ENCODE results near the gene RNF168. TPM values are rescaled to one million over a fixed set of nuclear protein-coding genes. Genes with fewer than 3 reads are reported as not detected.
"Not testable (repeated sequence)": the region's sequence is repeated elsewhere in the genome, so short reads cannot be mapped to it uniquely, and the experiment has no call there.

Gene RNF168
- 11.3 and 14.1 TPM in 2 replicates for total RNA-seq

GRCh38 chr3:196503196-196504076 is at the start of gene RNF168:
TSS of gene RNF168 (minus strand) at chr3:196503768. CDS start at chr3:196503173, 595 bp downstream.
- peak; percentile 85 for DNase-seq (ENCODE audit: low read depth)

DNA sequence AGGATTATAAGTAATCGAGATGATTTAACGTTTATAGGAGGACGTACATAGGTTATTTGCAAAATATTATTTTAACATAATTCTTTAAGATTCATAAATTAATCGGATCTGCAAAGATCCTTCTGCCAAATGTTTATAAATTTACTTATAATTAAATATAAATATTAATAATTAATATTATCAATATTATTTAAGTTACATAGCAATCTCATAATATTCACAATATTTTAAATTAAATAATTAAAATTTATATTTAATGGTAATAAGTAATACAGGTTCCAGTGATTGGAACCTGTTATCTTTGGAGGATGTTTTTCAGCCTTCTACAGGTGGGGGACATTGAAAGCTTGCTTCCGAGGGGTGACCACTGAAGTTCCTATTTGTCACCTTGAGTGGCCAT is 48.7 kb upstream of the RNF168 start:
- DNase-seq (ENCODE audit: low read depth) = no peak

- not testable (repeated sequence) for DNase-seq (ENCODE audit: low read depth)
These were observed 46.6 kb upstream of the RNF168 start for GRCh38 chr3:196550172-196550571.

- DNase-seq (ENCODE audit: low read depth) = not testable (repeated sequence)
These were observed 45.7 kb upstream of the RNF168 start for GRCh38 chr3:196549312-196549711.

DNA sequence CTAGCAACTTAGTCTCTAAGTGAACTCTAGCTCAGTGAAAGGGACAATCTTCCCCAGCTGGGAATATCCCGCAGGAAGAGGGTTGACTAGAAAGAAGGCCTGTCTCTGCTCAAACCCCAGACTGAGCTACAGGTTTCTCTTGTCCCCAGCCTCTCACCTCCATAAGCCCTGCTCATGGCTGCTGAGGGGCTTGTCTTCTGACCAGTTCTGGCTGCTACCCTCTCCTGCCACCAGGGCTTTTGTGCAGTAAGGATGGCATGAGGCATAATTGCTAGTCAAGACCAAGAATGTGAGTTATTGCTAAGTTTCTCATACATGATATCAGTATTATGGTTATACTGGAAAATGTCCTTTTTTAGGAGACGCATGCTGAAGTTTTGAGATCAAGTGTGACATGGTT is 43.5 kb upstream of the RNF168 start:
- no peak for DNase-seq (ENCODE audit: low read depth)

DNA sequence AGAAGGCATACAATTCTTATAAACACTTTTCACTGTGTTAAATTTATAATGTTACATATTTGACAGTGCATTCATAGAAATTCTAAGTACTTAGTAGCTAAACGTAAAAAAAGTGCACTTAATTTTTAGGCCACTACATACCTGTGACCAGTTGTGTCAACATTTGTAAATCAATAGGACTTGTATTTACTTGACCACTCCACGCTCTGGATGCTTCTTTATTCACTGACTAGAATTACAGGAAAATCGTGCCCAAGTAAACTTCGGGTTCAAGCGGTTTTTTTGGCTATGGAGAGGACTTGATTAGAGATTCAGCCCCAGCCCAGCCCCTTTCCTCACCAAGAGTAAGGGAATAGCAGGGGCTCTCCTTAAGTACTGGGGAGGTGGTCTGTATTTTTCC is 43.0 kb upstream of the RNF168 start:
- no peak for DNase-seq (ENCODE audit: low read depth)

DNA sequence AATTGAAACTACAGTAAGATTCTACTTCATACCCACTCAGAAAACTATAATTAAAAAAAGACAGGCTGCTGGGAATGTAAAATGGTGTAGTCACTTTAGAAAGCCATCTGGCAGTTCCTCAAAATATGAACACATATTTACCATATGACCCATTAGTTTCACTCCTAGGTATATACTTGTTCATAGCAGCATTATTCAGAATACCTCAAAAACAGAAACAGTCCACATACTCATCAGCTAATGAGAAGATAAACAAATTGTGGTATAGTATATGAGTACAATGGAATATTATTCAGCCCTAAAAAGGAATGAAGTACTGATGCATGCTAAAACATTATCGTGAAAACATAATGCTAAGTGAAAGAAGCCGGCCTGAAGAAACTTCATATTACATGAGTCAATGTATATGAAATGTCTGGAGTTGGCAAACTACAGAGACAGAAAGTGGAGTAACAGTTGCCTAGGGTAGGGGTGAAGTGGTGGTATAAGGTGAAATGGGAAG is 41.0 kb upstream of the RNF168 start:
- no peak for DNase-seq (ENCODE audit: low read depth)

- no peak for DNase-seq (ENCODE audit: low read depth)
These were observed 38.3 kb upstream of the RNF168 start for GRCh38 chr3:196541684-196542445.

DNA sequence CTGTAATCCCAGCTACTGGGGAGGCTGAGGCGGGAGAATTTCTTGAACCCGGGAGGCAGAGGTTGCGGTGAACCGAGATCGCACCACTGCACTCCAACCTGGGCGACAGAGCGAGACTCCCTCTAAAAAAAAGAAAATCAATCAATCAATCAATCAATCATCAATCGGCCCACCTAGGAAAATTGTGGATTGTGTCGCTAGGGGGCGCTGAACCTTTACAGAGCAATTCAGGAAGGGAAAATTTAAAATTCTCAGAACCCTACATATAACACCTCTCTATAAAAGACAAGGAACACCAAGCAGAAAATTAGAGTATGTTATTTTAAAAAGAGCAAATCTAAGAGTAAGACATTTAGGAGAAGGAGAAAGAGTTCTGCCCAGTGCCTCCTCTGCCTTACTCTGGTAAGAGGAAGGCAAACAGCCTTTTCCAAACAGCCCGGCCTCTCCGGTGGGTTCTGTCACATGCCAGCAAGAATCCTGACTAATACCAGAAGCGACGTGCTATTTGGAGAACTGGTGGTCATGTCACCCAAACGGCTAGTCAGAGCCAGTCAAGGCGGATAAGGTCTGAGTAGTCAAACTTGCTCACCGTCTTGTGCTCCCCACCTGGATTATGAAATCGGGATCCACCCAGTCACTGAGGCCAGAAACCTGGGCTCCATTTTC is 33.9 kb upstream of the RNF168 start:
- peak; percentile 18 for DNase-seq (ENCODE audit: low read depth)

GRCh38 chr3:196533260-196533681 is 29.7 kb upstream of the RNF168 start:
- DNase-seq (ENCODE audit: low read depth) = no peak

DNA sequence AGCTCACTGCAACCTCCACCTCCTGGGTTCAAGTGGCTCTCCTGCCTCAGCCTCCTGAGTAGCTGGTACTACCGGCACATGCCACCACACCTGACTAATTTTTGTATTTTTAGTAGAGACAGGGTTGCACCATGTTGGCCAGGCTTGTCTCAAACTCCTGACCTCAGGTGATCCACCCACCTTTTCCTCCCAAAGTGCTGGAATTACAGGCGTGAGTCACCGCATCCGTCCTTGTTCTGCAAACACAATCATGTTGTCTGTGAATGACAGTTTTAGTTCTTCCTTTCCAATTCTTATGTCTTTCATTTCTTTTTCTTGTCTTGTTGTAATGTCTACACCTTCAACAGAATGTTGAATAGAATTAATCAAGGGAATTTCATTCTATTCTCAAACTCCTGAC is 27.9 kb upstream of the RNF168 start:
- no peak for DNase-seq (ENCODE audit: low read depth)

- no peak for DNase-seq (ENCODE audit: low read depth)
These were observed 25.2 kb upstream of the RNF168 start for GRCh38 chr3:196528639-196529233.

GRCh38 chr3:196525141-196525540 is 21.6 kb upstream of the RNF168 start:
- no peak for DNase-seq (ENCODE audit: low read depth)

DNA sequence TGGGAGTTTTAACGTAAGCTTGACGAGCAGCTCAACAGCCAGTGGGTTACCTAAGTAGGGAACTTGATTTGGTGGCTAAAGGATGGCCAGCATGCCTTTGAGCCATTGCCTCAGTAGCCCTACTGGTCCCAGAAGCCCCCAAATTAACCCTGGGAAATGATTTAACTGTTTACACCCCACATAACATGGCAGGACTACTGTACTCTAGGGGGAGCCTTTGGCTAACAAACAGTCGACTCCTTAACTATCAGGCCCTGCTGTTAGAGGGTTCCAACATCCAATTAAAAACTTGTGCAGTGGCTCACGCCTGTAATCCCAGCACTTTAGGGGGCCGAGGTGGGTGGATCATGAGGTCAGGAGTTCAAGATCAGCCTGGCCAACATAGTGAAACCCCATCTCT is 21.0 kb upstream of the RNF168 start:
- DNase-seq (ENCODE audit: low read depth) = no peak

GRCh38 chr3:196523841-196524240 is 20.3 kb upstream of the RNF168 start:
- no peak for DNase-seq (ENCODE audit: low read depth)

GRCh38 chr3:196521291-196521690 is 17.7 kb upstream of the RNF168 start:
- DNase-seq (ENCODE audit: low read depth) = not testable (repeated sequence)

DNA sequence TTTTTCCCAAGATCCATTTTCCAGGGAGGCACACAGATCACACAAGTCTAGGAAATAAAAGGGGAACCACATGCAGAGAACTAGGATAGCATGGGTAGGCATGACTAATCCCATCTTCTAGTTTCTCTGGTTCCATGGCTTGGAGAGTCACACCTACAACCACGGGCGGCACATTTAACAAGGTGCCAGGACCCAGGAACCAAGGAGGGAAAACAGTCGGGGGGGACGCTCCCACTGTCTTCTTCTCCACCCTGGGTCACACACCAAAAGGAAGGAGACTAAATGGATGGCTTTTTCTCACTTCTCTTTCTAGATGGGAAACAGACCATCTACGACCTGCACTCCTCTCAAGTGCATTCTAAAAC is 16.1 kb upstream of the RNF168 start:
- no peak for DNase-seq (ENCODE audit: low read depth)

GRCh38 chr3:196518966-196519717 is 15.6 kb upstream of the RNF168 start:
- no peak for DNase-seq (ENCODE audit: low read depth)

GRCh38 chr3:196517919-196518318 is 14.4 kb upstream of the RNF168 start:
- no peak for DNase-seq (ENCODE audit: low read depth)

DNA sequence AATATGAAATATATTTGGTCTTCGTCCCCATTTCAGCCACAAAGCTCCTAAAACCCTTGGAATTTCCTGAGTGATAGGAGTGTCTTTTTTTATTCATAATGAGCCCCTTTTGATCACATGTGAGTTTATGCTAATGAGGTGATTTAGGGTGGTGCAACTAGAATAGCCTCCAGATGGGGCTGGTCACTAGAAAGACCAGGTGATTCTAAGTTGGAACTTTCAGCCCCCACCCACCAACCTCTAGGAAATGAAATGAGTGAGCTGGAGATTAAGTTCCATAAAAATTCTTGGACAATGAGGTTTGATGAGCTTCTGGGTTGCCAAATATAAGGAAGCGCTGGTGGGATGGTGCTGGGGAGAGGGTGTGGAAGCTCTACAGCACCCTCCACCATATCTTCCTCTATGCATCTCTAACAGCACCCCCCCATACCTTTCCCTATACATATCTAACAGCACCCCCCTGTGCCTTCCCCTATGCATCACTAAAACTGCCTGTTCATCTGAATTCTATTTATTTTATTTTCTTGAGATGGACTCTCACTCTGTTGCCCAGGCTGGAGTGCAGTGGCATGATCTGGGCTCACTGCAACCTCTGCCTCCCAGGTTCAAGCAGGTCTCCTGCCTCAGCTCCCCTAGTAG is 13.7 kb upstream of the RNF168 start:
- no peak for DNase-seq (ENCODE audit: low read depth)

Data from renal cortical epithelial cell (primary cell).